H9 (cell line): ENCODE results near the gene PHF21B. TPM values are rescaled to one million over a fixed set of nuclear protein-coding genes. Genes with fewer than 3 reads are reported as not detected.

Experiments
- DNase-seq: peaks from one replicate; pipeline ENCODE4 v3.0.0-alpha.2; 2017
- H2AFZ ChIP-seq: one replicate; pipeline ENCODE4 v1.6.1; 2013; ENCODE audit warnings: mild to moderate bottlenecking, low read length, control low read depth, moderate library complexity
- H2AK5ac ChIP-seq: 2 replicates; pipeline ENCODE4 v1.6.1; 2013; ENCODE audit warnings: low read length, control low read depth, mixed read lengths; ENCODE audit not compliant: insufficient read length
- H2BK120ac ChIP-seq: one replicate; pipeline ENCODE4 v1.6.1; 2013; ENCODE audit warnings: low read depth, mild to moderate bottlenecking, low read length, control low read depth, inconsistent platforms; ENCODE audit not compliant: poor library complexity, severe bottlenecking
- H2BK12ac ChIP-seq: 2 replicates; pipeline ENCODE4 v1.6.1; 2013; ENCODE audit warnings: low read length, control low read depth, mixed read lengths, low read depth; ENCODE audit not compliant: insufficient read length
- H2BK15ac ChIP-seq: 2 replicates; pipeline ENCODE4 v1.6.1; 2013; ENCODE audit warnings: low read depth, low read length, control low read depth
- H2BK20ac ChIP-seq: one replicate; pipeline ENCODE4 v1.6.1; 2013; ENCODE audit warnings: low read depth, mild to moderate bottlenecking, low read length, control low read depth, inconsistent platforms; ENCODE audit not compliant: poor library complexity, severe bottlenecking
- H2BK5ac ChIP-seq: 2 replicates; pipeline ENCODE4 v1.6.1; 2013; ENCODE audit warnings: low read length, control low read depth, mixed read lengths; ENCODE audit not compliant: insufficient read length
- H3K14ac ChIP-seq: 2 replicates; pipeline ENCODE4 v1.6.1; 2013; ENCODE audit warnings: low read length, control low read depth; ENCODE audit not compliant: insufficient read depth
- H3K18ac ChIP-seq: 2 replicates; pipeline ENCODE4 v1.6.1; 2013; ENCODE audit warnings: low read depth, mild to moderate bottlenecking, mixed read lengths, low read length, control low read depth; ENCODE audit not compliant: insufficient read length
- H3K23ac ChIP-seq: 2 replicates; pipeline ENCODE4 v1.6.1; 2013; ENCODE audit warnings: low read length, control low read depth, mixed read lengths, low read depth; ENCODE audit not compliant: insufficient read length
- H3K23me2 ChIP-seq: 2 replicates; pipeline ENCODE4 v1.6.1; 2013; ENCODE audit warnings: low read depth, mild to moderate bottlenecking, mixed read lengths, low read length, control low read depth; ENCODE audit not compliant: insufficient read length, poor library complexity, severe bottlenecking
- H3K27ac ChIP-seq: 2 replicates; pipeline ENCODE4 v1.5.1; 2013; ENCODE audit warnings: low read length, control low read depth, mixed read lengths, low read depth; ENCODE audit not compliant: insufficient read length
- H3K27me3 ChIP-seq: 2 replicates; pipeline ENCODE4 v1.6.1; 2013; ENCODE audit warnings: low read length, control low read depth, inconsistent platforms; ENCODE audit not compliant: insufficient read depth
- H3K4ac ChIP-seq: 2 replicates; pipeline ENCODE4 v1.6.1; 2013; ENCODE audit warnings: low read depth, mild to moderate bottlenecking, control low read depth, inconsistent platforms, low read length, moderate library complexity
- H3K4me1 ChIP-seq: 2 replicates; pipeline ENCODE4 v1.6.1; 2013; ENCODE audit warnings: low read length, control low read depth, inconsistent platforms; ENCODE audit not compliant: insufficient read depth
- H3K4me2 ChIP-seq: 2 replicates; pipeline ENCODE4 v1.6.1; 2013; ENCODE audit warnings: low read length, control low read depth, mixed read lengths; ENCODE audit not compliant: insufficient read length, insufficient read depth
- H3K56ac ChIP-seq: 2 replicates; pipeline ENCODE4 v1.6.1; 2013; ENCODE audit warnings: low read depth, mild to moderate bottlenecking, mixed read lengths, low read length, control low read depth; ENCODE audit not compliant: insufficient read length
- H3K79me1 ChIP-seq: 2 replicates; pipeline ENCODE4 v1.6.1; 2013; ENCODE audit warnings: low read depth, mild to moderate bottlenecking, moderate library complexity, low read length, control low read depth, inconsistent platforms; ENCODE audit not compliant: insufficient read depth, poor library complexity, severe bottlenecking
- H3K79me2 ChIP-seq: 2 replicates; pipeline ENCODE4 v1.6.1; 2013; ENCODE audit warnings: low read length, control low read depth, inconsistent platforms; ENCODE audit not compliant: insufficient read depth
- H3K9ac ChIP-seq: 2 replicates; pipeline ENCODE4 v1.6.1; 2013; ENCODE audit warnings: low read length, control low read depth, mixed read lengths; ENCODE audit not compliant: insufficient read length; ENCODE audit errors: extremely low read depth
- H3K9me3 ChIP-seq: one replicate; pipeline ENCODE4 v1.6.1; 2013; ENCODE audit warnings: low read depth, low read length, inconsistent platforms; ENCODE audit not compliant: control insufficient read depth
- H3T11ph ChIP-seq: one replicate; pipeline ENCODE4 v1.6.1; 2013; ENCODE audit warnings: mild to moderate bottlenecking, low read length, control low read depth, inconsistent platforms
- H4K20me1 ChIP-seq: one replicate; pipeline ENCODE4 v1.6.1; 2013; ENCODE audit not compliant: control insufficient read depth, insufficient read length, insufficient read depth
- H4K5ac ChIP-seq: 2 replicates; pipeline ENCODE4 v1.6.1; 2013; ENCODE audit warnings: low read depth, mild to moderate bottlenecking, mixed read lengths, low read length, control low read depth; ENCODE audit not compliant: insufficient read length
- H4K8ac ChIP-seq: replicated peaks from 2 replicates; pipeline ENCODE4 v1.6.1; 2013; ENCODE audit warnings: low read length, control low read depth, mixed read lengths, low read depth; ENCODE audit not compliant: insufficient read length
- H4K91ac ChIP-seq: 2 replicates; pipeline ENCODE4 v1.6.1; 2013; ENCODE audit warnings: low read depth, mild to moderate bottlenecking, moderate library complexity, mixed read lengths, low read length, control low read depth; ENCODE audit not compliant: insufficient read length
- H3K27ac Mint-ChIP-seq, 3 experiments: 2 replicates in 2 of 3; 3 replicates in 1 of 3; pipeline ENCODE4 v1.8.0; 2020 to 2021; ENCODE audit warnings: mixed read lengths in 3 of 3, mild to moderate bottlenecking in 1 of 3, moderate library complexity in 1 of 3
- H3K27me3 Mint-ChIP-seq: 2 replicates; pipeline ENCODE4 v1.8.0; 2021; ENCODE audit warnings: low read depth, mild to moderate bottlenecking, moderate library complexity, mixed read lengths
- H3K36me3 Mint-ChIP-seq, 3 experiments: 2 replicates in 2 of 3; 3 replicates in 1 of 3; pipeline ENCODE4 v1.8.0; 2020 to 2021; ENCODE audit warnings: low read depth in 3 of 3, mixed read lengths in 3 of 3; ENCODE audit not compliant: insufficient read depth in 1 of 3
- H3K4me1 Mint-ChIP-seq, 2 experiments: 2 replicates each; pipeline ENCODE4 v1.8.0; 2020; ENCODE audit warnings: mixed read lengths in 2 of 2
- H3K4me3 Mint-ChIP-seq, 2 experiments: 2 replicates in 1 of 2; 3 replicates in 1 of 2; pipeline ENCODE4 v1.8.0; 2020 to 2021; ENCODE audit warnings: mild to moderate bottlenecking in 2 of 2, mixed read lengths in 2 of 2, moderate library complexity in 1 of 2
- H3K9me3 Mint-ChIP-seq, 2 experiments: 2 replicates in 1 of 2; 3 replicates in 1 of 2; pipeline ENCODE4 v1.8.0; 2020; ENCODE audit warnings: mild to moderate bottlenecking in 2 of 2, mixed read lengths in 2 of 2, moderate library complexity in 1 of 2
- CTCF ChIP-seq: fragments of 200-600 bp; sonication (generic); conservative IDR thresholded peaks from 3 replicates; pipeline ENCODE4 v1.8.0; 2021; ENCODE audit warnings: antibody characterized with exemption, mild to moderate bottlenecking
- WGBS: extraction: QIAGEN DNeasy Blood & Tissue Kit; methylation state at CpG from one replicate; pipeline ENCODE4 v1.1.7; 2013; ENCODE audit warnings: missing lambda C conversion rate, low lambda C conversion rate, mixed read lengths; ENCODE audit not compliant: insufficient read length; ENCODE audit errors: extremely low coverage; 5-methylcytosine and 5-hydroxymethylcytosine counted together
- total RNA-seq: library from RNA; stranded (reverse); gene quantifications from 2 replicates; pipeline ENCODE4 v1.2.1, GENCODE V29; 2021

PHF21B gene
- total RNA-seq, 1 experiment from 2014 or later, result 60.3 TPM

- Histone ChIP-seq H2BK120ac (no peak overlapping the region), H3K23ac (no peak overlapping the region), H2BK12ac (no peak overlapping the region), H4K91ac (no peak overlapping the region), H2BK15ac (no peak overlapping the region), H3K79me1 (no peaks in the 10 kb centered on the region), H3K9me3 (no peaks in the 10 kb centered on the region), H3K4ac (no peak overlapping the region), H3K4me1 (no peaks in the 10 kb centered on the region; the same call in 1 of the 2 replicates), H2BK5ac (no peak overlapping the region), H3K9ac (no peak overlapping the region), H3K56ac (no peak overlapping the region), H2AFZ (no peak overlapping the region), H3T11ph (no peak overlapping the region), H3K4me2 (no peak overlapping the region), H3K79me2 (no peaks in the 10 kb centered on the region; the same call in 1 of the 2 replicates), H3K23me2 (no peaks in the 10 kb centered on the region), H3K27ac (no peak overlapping the region), H3K14ac (no peak overlapping the region), H4K5ac (no peak overlapping the region), H4K20me1 (no peaks in the 10 kb centered on the region), H2BK20ac (no peak overlapping the region), H3K27me3 (no peaks in the 10 kb centered on the region), H4K8ac (no peak overlapping the region), H2AK5ac (no peak overlapping the region), H3K18ac (no peak overlapping the region)
- no peak for TF ChIP-seq CTCF
- peaks cover 12 to 15% of the 10 kb centered on the region in 2 experiments for H3K9me3 Mint-ChIP-seq
- H3K36me3 Mint-ChIP-seq, result peaks cover 28 to 65% (median 55%) of the 10 kb centered on the region in 3 experiments
- DNase-seq, result no peak
- no peak overlapping the region for H3K4me3 Mint-ChIP-seq
- WGBS, result no CpG with 5 or more reads among the region's 6 CpGs
- H3K27me3 Mint-ChIP-seq, result no peaks in the 10 kb centered on the region
- H3K27ac Mint-ChIP-seq, result peak overlapping the region; percentile 68 to 81 (median 77); a peak in 4 of 7 replicates
- H3K4me1 Mint-ChIP-seq, result peaks cover 49 to 51% of the 10 kb centered on the region in 2 experiments
These were observed 44.6 kb downstream of the PHF21B start for GRCh38 chr22:44965171-44965570.
